Upper lobe of right lung (tissue), 1 donor: ENCODE measurements around the gene HIF3A. TPM values are rescaled to one million over a fixed set of nuclear protein-coding genes. Genes with fewer than 3 reads are reported as not detected.

Experiments
- ATAC-seq: fragments of 200-7000 bp; cut with Tn5 transposase; one replicate; pipeline ENCODE4 v1.9.1; 2020; ENCODE audit warnings: mild to moderate bottlenecking, moderate library complexity
- DNase-seq: peaks from one replicate; pipeline ENCODE4 v3.0.0-alpha.2; 2020
- H3K27ac ChIP-seq: fragments of 200-600 bp; one replicate; pipeline ENCODE4 v1.8.0; 2022
- H3K27me3 ChIP-seq: fragments of 200-600 bp; one replicate; pipeline ENCODE4 v1.8.0; 2022; ENCODE audit warnings: mild to moderate bottlenecking
- H3K36me3 ChIP-seq: fragments of 200-600 bp; one replicate; pipeline ENCODE4 v1.8.0; 2022
- H3K4me1 ChIP-seq: fragments of 200-600 bp; one replicate; pipeline ENCODE4 v1.8.0; 2022
- H3K4me3 ChIP-seq: fragments of 200-600 bp; one replicate; pipeline ENCODE4 v1.8.0; 2022; ENCODE audit warnings: mild to moderate bottlenecking
- H3K9me3 ChIP-seq: fragments of 200-600 bp; one replicate; pipeline ENCODE4 v1.8.0; 2022
- intact Hi-C: fragments of 100-400 bp; cut with DNase I; formaldehyde crosslinking; loops from one replicate; pipeline ENCODE4 v1.11.0; 2022
- total RNA-seq: library from RNA; stranded (reverse); fragmentation: NEBNext Ultra II Directional; extraction: Animal tissue kit (Norgen Biotek cat#: 25700); gene quantifications from one replicate; pipeline ENCODE4 v1.2.1, GENCODE V29; 2021
- TF ChIP-seq, protein P1 (sequence below): fragments of 200-600 bp; IDR thresholded peaks from one replicate; pipeline ENCODE4 v1.8.0; 2022; ENCODE audit warnings: antibody characterized with exemption
- donor health status: DM: no; HTN: yes; CAD: no; lungs with severe emphysema.

HIF3A gene
- total RNA-seq, 1 donor from 2014 or later = 63.1 TPM

DNA sequence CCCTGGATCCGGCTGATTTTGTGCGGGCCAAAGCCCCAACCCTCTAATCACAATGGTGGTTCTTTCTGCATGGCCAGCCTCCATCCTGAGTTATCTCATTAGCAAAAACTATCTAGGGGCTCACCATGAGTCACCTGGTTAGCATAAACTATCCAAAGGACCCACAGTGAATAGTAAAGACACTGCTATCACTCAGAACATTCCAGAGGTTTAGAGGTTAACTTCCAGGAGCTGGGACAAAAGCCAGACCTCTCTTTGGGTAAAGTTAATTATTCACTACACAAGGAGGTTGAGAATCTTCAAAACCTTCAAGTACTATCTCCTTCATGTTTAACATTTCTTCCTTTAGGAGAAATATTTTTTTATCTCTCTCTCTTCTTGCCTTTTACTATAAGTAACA, 31.2 kb downstream of the HIF3A start:
- H3K27ac ChIP-seq = no peak overlapping the region
- intact Hi-C loops = no loop called here
- peaks cover 9% of the 10 kb centered on the region for H3K9me3 ChIP-seq
- TF ChIP-seq, protein P1, sequence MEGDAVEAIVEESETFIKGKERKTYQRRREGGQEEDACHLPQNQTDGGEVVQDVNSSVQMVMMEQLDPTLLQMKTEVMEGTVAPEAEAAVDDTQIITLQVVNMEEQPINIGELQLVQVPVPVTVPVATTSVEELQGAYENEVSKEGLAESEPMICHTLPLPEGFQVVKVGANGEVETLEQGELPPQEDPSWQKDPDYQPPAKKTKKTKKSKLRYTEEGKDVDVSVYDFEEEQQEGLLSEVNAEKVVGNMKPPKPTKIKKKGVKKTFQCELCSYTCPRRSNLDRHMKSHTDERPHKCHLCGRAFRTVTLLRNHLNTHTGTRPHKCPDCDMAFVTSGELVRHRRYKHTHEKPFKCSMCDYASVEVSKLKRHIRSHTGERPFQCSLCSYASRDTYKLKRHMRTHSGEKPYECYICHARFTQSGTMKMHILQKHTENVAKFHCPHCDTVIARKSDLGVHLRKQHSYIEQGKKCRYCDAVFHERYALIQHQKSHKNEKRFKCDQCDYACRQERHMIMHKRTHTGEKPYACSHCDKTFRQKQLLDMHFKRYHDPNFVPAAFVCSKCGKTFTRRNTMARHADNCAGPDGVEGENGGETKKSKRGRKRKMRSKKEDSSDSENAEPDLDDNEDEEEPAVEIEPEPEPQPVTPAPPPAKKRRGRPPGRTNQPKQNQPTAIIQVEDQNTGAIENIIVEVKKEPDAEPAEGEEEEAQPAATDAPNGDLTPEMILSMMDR = no peak
- no peaks in the 10 kb centered on the region for H3K27me3 ChIP-seq
- H3K36me3 ChIP-seq = peaks cover 67% of the 10 kb centered on the region
- no peaks in the 10 kb centered on the region for H3K4me1 ChIP-seq
- DNase-seq = no peak
- no peak for ATAC-seq
- no peak overlapping the region for H3K4me3 ChIP-seq

- peaks cover 52% of the 10 kb centered on the region for H3K36me3 ChIP-seq
- DNase-seq (no peak), ATAC-seq (no peak)
- TF ChIP-seq, protein P1 = no peak
- H3K27ac ChIP-seq = no peak overlapping the region
- H3K4me1 ChIP-seq = no peaks in the 10 kb centered on the region
- no peaks in the 10 kb centered on the region for H3K27me3 ChIP-seq
- H3K9me3 ChIP-seq = peaks cover 9% of the 10 kb centered on the region
- H3K4me3 ChIP-seq = no peak overlapping the region
- intact Hi-C loops = no loop called here
Observed at GRCh38 chr19:46330319-46330918, 33.6 kb downstream of the HIF3A start.

- DNase-seq = no peak
- Histone ChIP-seq H3K4me1 (no peaks in the 10 kb centered on the region), H3K27me3 (no peaks in the 10 kb centered on the region), H3K36me3 (peaks cover 47% of the 10 kb centered on the region), H3K4me3 (no peak overlapping the region), H3K9me3 (no peaks in the 10 kb centered on the region), H3K27ac (no peak overlapping the region)
- intact Hi-C loops = no loop called here
- ATAC-seq = no peak
- TF ChIP-seq, protein P1 = no peak
Observed at GRCh38 chr19:46337487-46337886, 40.6 kb downstream of the HIF3A start.

GRCh38 chr19:46339446-46339845, 42.6 kb downstream of the HIF3A start:
- Histone ChIP-seq H3K9me3 (no peaks in the 10 kb centered on the region), H3K27ac (no peak overlapping the region), H3K27me3 (no peaks in the 10 kb centered on the region), H3K4me1 (no peaks in the 10 kb centered on the region), H3K4me3 (no peak overlapping the region), H3K36me3 (peaks cover 47% of the 10 kb centered on the region)
- DNase-seq (peak; percentile 53), ATAC-seq (peak; percentile 23)
- intact Hi-C loops = no loop called here
- TF ChIP-seq, protein P1 = no peak

DNA sequence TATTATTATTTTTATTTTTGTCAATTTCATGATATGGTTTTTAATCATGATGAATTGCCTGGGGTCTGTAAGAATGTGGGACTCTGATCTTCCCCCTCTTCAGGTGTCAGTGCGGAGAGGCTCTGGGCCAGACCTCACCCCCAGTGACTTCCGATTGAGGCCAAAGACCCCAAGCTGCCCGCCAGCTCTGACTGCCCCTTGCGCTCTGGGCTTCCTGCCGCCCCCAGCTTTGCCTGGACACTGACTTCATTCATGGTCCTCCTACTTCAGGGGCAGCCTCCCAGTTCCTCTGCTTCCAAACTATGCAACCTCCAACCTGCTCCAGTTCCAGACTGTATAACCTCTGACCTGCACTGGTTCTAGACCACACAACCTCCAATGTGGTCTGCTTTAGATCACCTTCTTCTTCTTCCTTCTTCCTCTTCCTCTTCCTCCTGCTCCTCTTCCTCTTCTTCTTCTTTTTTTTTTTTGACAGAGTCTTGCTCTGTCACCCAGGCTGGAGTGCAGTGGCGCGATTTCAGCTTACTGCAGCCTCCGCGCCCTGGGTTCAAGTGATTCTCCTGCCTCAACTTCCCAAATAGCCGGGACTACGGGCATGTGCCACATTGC, 43.3 kb downstream of the HIF3A start:
- H3K36me3 ChIP-seq = peaks cover 47% of the 10 kb centered on the region
- intact Hi-C loops = no loop called here
- no peak for DNase-seq
- H3K27me3 ChIP-seq = no peaks in the 10 kb centered on the region
- TF ChIP-seq, protein P1 = no peak
- no peaks in the 10 kb centered on the region for H3K9me3 ChIP-seq
- H3K4me1 ChIP-seq = no peaks in the 10 kb centered on the region
- peak; percentile 34 for ATAC-seq
- H3K4me3 ChIP-seq = no peak overlapping the region
- H3K27ac ChIP-seq = no peak overlapping the region
